HepG2 (cell line): ENCODE results near the gene DENND4C. TPM values are rescaled to one million over a fixed set of nuclear protein-coding genes. Genes with fewer than 3 reads are reported as not detected.
A peak's percentile ranks its signal among the peaks of the same experiment; 100 is the strongest.

Experiments
- CBX5 ChIP-seq: sonication (generic); formaldehyde crosslinking; IDR thresholded peaks from 2 replicates; pipeline ENCODE4 v1.4.0; 2020; ENCODE audit warnings: missing genetic modification reagents, borderline replicate concordance
- GMEB2 ChIP-seq: IDR thresholded peaks from 2 replicates; pipeline ENCODE4 v1.6.1; 2016; ENCODE audit warnings: missing biosample characterization, missing genetic modification reagents, low read depth
- HOXA5 ChIP-seq: sonication (generic); formaldehyde crosslinking; IDR thresholded peaks from 2 replicates; pipeline ENCODE4 v1.4.0; 2020; ENCODE audit warnings: missing genetic modification reagents
- KDM5B ChIP-seq: sonication (generic); formaldehyde crosslinking; IDR thresholded peaks from 2 replicates; pipeline ENCODE4 v1.4.0; 2020; ENCODE audit warnings: missing genetic modification reagents, mild to moderate bottlenecking, borderline replicate concordance
- NFAT5 ChIP-seq: sonication (generic); formaldehyde crosslinking; IDR thresholded peaks from 2 replicates; pipeline ENCODE4 v1.4.0; 2020; ENCODE audit warnings: missing genetic modification reagents
- POGK ChIP-seq: sonication (generic); formaldehyde crosslinking; conservative IDR thresholded peaks from 2 replicates; pipeline ENCODE4 v1.8.0; 2022; ENCODE audit warnings: mild to moderate bottlenecking, moderate library complexity, missing genetic modification reagents
- PRMT3 ChIP-seq: sonication (generic); formaldehyde crosslinking; IDR thresholded peaks from 2 replicates; pipeline ENCODE4 v1.8.1; 2022; ENCODE audit warnings: low read depth, mild to moderate bottlenecking, moderate library complexity, missing genetic modification reagents, borderline replicate concordance
- RAD51 ChIP-seq: fragments of 450-650 bp; IDR thresholded peaks from 2 replicates; pipeline ENCODE4 v1.6.1; 2016; ENCODE audit warnings: borderline replicate concordance
- SCMH1 ChIP-seq: sonication (generic); formaldehyde crosslinking; IDR thresholded peaks from 2 replicates; pipeline ENCODE4 v1.9.0; 2021; ENCODE audit warnings: missing genetic modification reagents, mild to moderate bottlenecking, borderline replicate concordance
- SOX5 ChIP-seq: IDR thresholded peaks from 2 replicates; pipeline ENCODE4 v1.6.1; 2016; ENCODE audit warnings: borderline replicate concordance
- TBX2 ChIP-seq: sonication (generic); formaldehyde crosslinking; IDR thresholded peaks from 2 replicates; pipeline ENCODE4 v1.5.0; 2020; ENCODE audit warnings: missing genetic modification reagents, mild to moderate bottlenecking, borderline replicate concordance
- YEATS4 ChIP-seq: sonication (generic); formaldehyde crosslinking; IDR thresholded peaks from 2 replicates; pipeline ENCODE4 v1.4.0; 2020; ENCODE audit warnings: missing genetic modification reagents, borderline replicate concordance
- ZFP90 ChIP-seq: sonication (generic); formaldehyde crosslinking; IDR thresholded peaks from 2 replicates; pipeline ENCODE4 v1.8.0; 2022; ENCODE audit warnings: missing genetic modification reagents, mild to moderate bottlenecking, inconsistent platforms, borderline replicate concordance
- ZNF333 ChIP-seq: sonication (generic); formaldehyde crosslinking; IDR thresholded peaks from 2 replicates; pipeline ENCODE4 v1.4.0; 2020; ENCODE audit warnings: mild to moderate bottlenecking, missing genetic modification reagents, borderline replicate concordance
- ZNF484 ChIP-seq: sonication (generic); formaldehyde crosslinking; IDR thresholded peaks from 2 replicates; pipeline ENCODE4 v1.5.1; 2020; ENCODE audit warnings: mild to moderate bottlenecking, low read depth, missing genetic modification reagents, borderline replicate concordance
- ZNF619 ChIP-seq: sonication (generic); formaldehyde crosslinking; IDR thresholded peaks from 2 replicates; pipeline ENCODE4 v1.4.0; 2020; ENCODE audit warnings: mild to moderate bottlenecking, missing genetic modification reagents
- ZNF639 ChIP-seq: conservative IDR thresholded peaks from 2 replicates; pipeline ENCODE4 v1.6.1; 2018; ENCODE audit warnings: missing genetic modification reagents
- ZNF720 ChIP-seq: sonication (generic); formaldehyde crosslinking; IDR thresholded peaks from 2 replicates; pipeline ENCODE4 v1.4.0; 2020; ENCODE audit warnings: missing genetic modification reagents
- ZZZ3 ChIP-seq: sonication (generic); formaldehyde crosslinking; IDR thresholded peaks from 2 replicates; pipeline ENCODE4 v1.4.0; 2020; ENCODE audit warnings: missing genetic modification reagents, mild to moderate bottlenecking, borderline replicate concordance
- polyA plus RNA-seq, 8 experiments: library from polyadenylated mRNA; depleted of rRNA in 3 of 8; stranded (reverse) in 7 of 8; unstranded in 1 of 8; fragments of >200 nt; fragmentation: Illumina TruSeq in 4 of 8; extraction: Trizol in 4 of 8; gene quantifications; 2 replicates each; pipeline versions ENCODE4 v1.2.1 to v1.2.3, GENCODE V29; 2011 to 2016; ENCODE audit warnings: low read depth in 4 of 8, missing spikeins in 1 of 8, mixed read lengths in 1 of 8; ENCODE audit not compliant: insufficient read depth in 1 of 8
- total RNA-seq, 5 experiments: library from RNA; depleted of rRNA; stranded (reverse); fragments of >200 nt; fragmentation: Illumina TruSeq; extraction: Trizol; gene quantifications; 2 replicates each; pipeline ENCODE4 v1.2.3, GENCODE V29; 2016; ENCODE audit warnings: low read depth in 1 of 5

The DENND4C gene
- total and polyA plus RNA-seq, 2 of the 13 experiments (the other 11 are each of a cell fraction or from before 2014, with no cell fraction given): 19.1 to 27.2 TPM

GRCh38 chr9:19230355-19231125, at the start of gene DENND4C (continued):
- TF ChIP-seq NFAT5 (CRISPR knock-in tag) (no peak), PRMT3 (CRISPR knock-in tag) (peak; percentile 45; the same call in 1 of the 2 replicates), ZZZ3 (CRISPR knock-in tag) (no peak), SOX5 (CRISPR knock-in tag) (0 out of 2 replicates have a peak, but pooled peaks have one; percentile 25), ZNF639 (CRISPR knock-in tag) (no peak), TBX2 (CRISPR knock-in tag) (peak; percentile 47; the same call in 1 of the 2 replicates), ZFP90 (CRISPR knock-in tag) (no peak), SCMH1 (CRISPR knock-in tag) (no peak), KDM5B (CRISPR knock-in tag) (peak; percentile 88), ZNF333 (peak; percentile 78), ZNF484 (CRISPR knock-in tag) (no peak), POGK (CRISPR knock-in tag) (peak; percentile 54), ZNF619 (peak; percentile 75; the same call in 1 of the 2 replicates), ZNF720 (no peak), YEATS4 (CRISPR knock-in tag) (peak; percentile 88), RAD51 (no peak), GMEB2 (CRISPR knock-in tag) (no peak), CBX5 (CRISPR knock-in tag) (no peak), HOXA5 (CRISPR knock-in tag) (peak; percentile 42; the same call in 1 of the 2 replicates)
